ENCODE data around the gene TCF19.

TCF19 gene
- 10.2 to 26.1 (median 19.7) reads per million in 3 experiments for total RNA-seq

- DNase-seq = peak; percentile 99
Observed at GRCh38 chr6:31158140-31158862, at the start of gene TCF19. Gene TCF19 (plus strand): TSS chr6:31158589. CDS start chr6:31159470, 881 bp downstream.

GRCh38 chr6:31110825-31111582 is 47.4 kb upstream of the TCF19 start:
- DNase-seq = no peak

- no peak for DNase-seq
Observed at GRCh38 chr6:31111712-31112111, 46.7 kb upstream of the TCF19 start.

GRCh38 chr6:31112478-31112877 is 45.9 kb upstream of the TCF19 start, which contains the start of gene C6orf15:
Gene C6orf15 (minus strand): TSS chr6:31112575. CDS start chr6:31112555, 20 bp downstream.
- DNase-seq = no peak

- no peak for DNase-seq
Observed at GRCh38 chr6:31113861-31114540, 44.4 kb upstream of the TCF19 start.

GRCh38 chr6:31114541-31114878 is 43.9 kb upstream of the TCF19 start, which contains the start of gene PSORS1C1:
Gene PSORS1C1 (plus strand): TSS chr6:31114800. CDS start chr6:31129633, 14,833 bp downstream.
- DNase-seq = no peak

- peak; percentile 19 for DNase-seq
Observed at GRCh38 chr6:31114970-31115849, 43.2 kb upstream of the TCF19 start.

GRCh38 chr6:31115941-31116560 is 42.3 kb upstream of the TCF19 start:
- DNase-seq = no peak

GRCh38 chr6:31116661-31117385 is 41.6 kb upstream of the TCF19 start:
- no peak for DNase-seq

- DNase-seq = no peak
Observed at GRCh38 chr6:31118178-31118577, 40.2 kb upstream of the TCF19 start.

- DNase-seq = no peak
Observed at GRCh38 chr6:31120151-31120915, 38.1 kb upstream of the TCF19 start, which contains the start of gene CDSN. Gene CDSN (minus strand): TSS chr6:31120446. CDS start chr6:31120419, 27 bp downstream.

- DNase-seq = no peak
Observed at GRCh38 chr6:31121131-31121790, 37.1 kb upstream of the TCF19 start.

- no peak for DNase-seq
Observed at GRCh38 chr6:31122791-31123706, 35.3 kb upstream of the TCF19 start.

- no peak for DNase-seq
Observed at GRCh38 chr6:31125162-31125561, 33.2 kb upstream of the TCF19 start.

- DNase-seq = no peak
Observed at GRCh38 chr6:31125586-31126363, 32.6 kb upstream of the TCF19 start.

GRCh38 chr6:31126396-31127175 is 31.8 kb upstream of the TCF19 start:
- no peak for DNase-seq

Measured in central memory CD4-positive, alpha-beta T cell (primary cell).